SK-N-SH (cell line): ENCODE data around the gene ANK3. TPM values are rescaled to one million over a fixed set of nuclear protein-coding genes. Genes with fewer than 3 reads are reported as not detected.

Experiments
- CTCF ChIA-PET: fragments of 300-600, 350-600 bp; formaldehyde crosslinking; extraction: SDS; loops from one replicate; lab custom pipeline; 2021; lab: Yijun Ruan, JAX
- POLR2A ChIA-PET: fragments of 350-600 bp; sonication (Branson Sonifier 250); formaldehyde crosslinking; extraction: SDS; loops from one replicate; lab custom pipeline; 2020; ENCODE audit warnings: antibody characterized with exemption, inconsistent platforms; lab: Yijun Ruan, JAX
- DNase-seq: peaks from one replicate; pipeline ENCODE4 v3.0.0; 2012
- H2AFZ ChIP-seq: fragments of 200-600 bp; sonication (generic); 2 replicates; pipeline ENCODE4 v1.8.1; 2016; ENCODE audit warnings: antibody characterized with exemption, mild to moderate bottlenecking, low read depth
- H3F3A ChIP-seq: fragments of 200-600 bp; sonication (generic); replicated peaks from 2 replicates; pipeline ENCODE3; 2016; ENCODE audit warnings: antibody characterized with exemption, mild to moderate bottlenecking; ENCODE audit not compliant: insufficient read depth
- H3K27ac ChIP-seq, 2 experiments: fragments of 200-500 bp in 1 of 2; fragments of 200-600 bp in 1 of 2; sonication (Bioruptor generic) in 1 of 2; sonication (generic), shearing (Covaris generic) in 1 of 2; 2 replicates each; pipeline versions ENCODE4 v1.5.1 to v1.6.1; 2014 to 2016; ENCODE audit warnings: low read depth in 2 of 2, inconsistent platforms in 1 of 2, low read length in 1 of 2, mild to moderate bottlenecking in 1 of 2, mixed read lengths in 1 of 2
- H3K27me3 ChIP-seq: fragments of 200-600 bp; sonication (generic), shearing (Covaris generic); 2 replicates; pipeline ENCODE4 v1.6.1; 2016; ENCODE audit warnings: mixed run types; ENCODE audit not compliant: insufficient read depth
- H3K36me3 ChIP-seq, 2 experiments: fragments of 200-500 bp in 1 of 2; fragments of 200-600 bp in 1 of 2; sonication (Bioruptor generic) in 1 of 2; sonication (generic) in 1 of 2; replicated peaks in 1 of 2; 2 replicates each; pipeline versions ENCODE3 to v1.5.1; 2014 to 2016; ENCODE audit warnings: low read length in 1 of 2, mild to moderate bottlenecking in 1 of 2; ENCODE audit not compliant: insufficient read depth in 2 of 2, control insufficient read depth in 1 of 2
- H3K4me1 ChIP-seq, 2 experiments: fragments of 200-500 bp in 1 of 2; fragments of 200-600 bp in 1 of 2; sonication (Bioruptor generic) in 1 of 2; sonication (generic), shearing (Covaris generic) in 1 of 2; 2 replicates each; pipeline versions ENCODE4 v1.5.1 to v1.6.1; 2014 to 2016; ENCODE audit warnings: low read depth in 1 of 2, low read length in 1 of 2, mixed run types in 1 of 2; ENCODE audit not compliant: insufficient read depth in 2 of 2, control insufficient read depth in 1 of 2
- H3K4me2 ChIP-seq: fragments of 200-600 bp; sonication (generic), shearing (Covaris generic); 2 replicates; pipeline ENCODE4 v1.6.1; 2017; ENCODE audit warnings: mixed run types
- H3K4me3 ChIP-seq, 2 experiments: fragments of 200-500 bp in 1 of 2; fragments of 200-600 bp in 1 of 2; sonication (Bioruptor generic) in 1 of 2; sonication (generic), shearing (Covaris generic) in 1 of 2; 2 replicates each; pipeline versions ENCODE4 v1.5.1 to v1.8.1; 2014 to 2016; ENCODE audit warnings: low read depth in 2 of 2, inconsistent platforms in 1 of 2, low read length in 1 of 2, mild to moderate bottlenecking in 1 of 2, mixed read lengths in 1 of 2, moderate library complexity in 1 of 2
- H3K79me2 ChIP-seq: fragments of 200-600 bp; sonication (generic); 2 replicates; pipeline ENCODE4 v1.8.1; 2017; ENCODE audit warnings: mild to moderate bottlenecking; ENCODE audit not compliant: insufficient read depth
- H3K9ac ChIP-seq: fragments of 200-600 bp; sonication (generic); 2 replicates; pipeline ENCODE4 v1.6.1; 2017; ENCODE audit warnings: mixed run types
- H3K9me2 ChIP-seq: fragments of 200-600 bp; sonication (generic); 2 replicates; pipeline ENCODE4 v1.6.1; 2017; ENCODE audit warnings: mixed run types
- H3K9me3 ChIP-seq: fragments of 200-600 bp; sonication (generic); 2 replicates; pipeline ENCODE4 v1.6.1; 2017; ENCODE audit warnings: mixed run types, mild to moderate bottlenecking, moderate library complexity
- H4K20me1 ChIP-seq: fragments of 200-600 bp; sonication (generic); 2 replicates; pipeline ENCODE4 v1.6.1; 2017; ENCODE audit warnings: mild to moderate bottlenecking, mixed run types; ENCODE audit not compliant: insufficient read depth
- ELF1 ChIP-seq: IDR thresholded peaks from 2 replicates; pipeline ENCODE4 v1.4.0; 2012
- EP300 ChIP-seq, 2 experiments: IDR thresholded peaks; 2 replicates each; pipeline versions ENCODE4 v1.4.0 to v1.6.1; 2012; ENCODE audit warnings: borderline replicate concordance in 1 of 2, low read depth in 1 of 2, low read length in 1 of 2
- EZH2phosphoT487 ChIP-seq: fragments of 200-600 bp; sonication (generic); IDR thresholded peaks from 2 replicates; pipeline ENCODE4 v1.6.1; 2017; ENCODE audit warnings: low read depth, mixed run types, mild to moderate bottlenecking, antibody characterized with exemption, moderate library complexity, borderline replicate concordance
- FOSL2 ChIP-seq: IDR thresholded peaks from 2 replicates; pipeline ENCODE4 v1.4.0; 2012; ENCODE audit warnings: low read depth, mild to moderate bottlenecking, moderate library complexity, borderline replicate concordance
- FOXJ3 ChIP-seq: sonication (generic); formaldehyde crosslinking; IDR thresholded peaks from 2 replicates; pipeline ENCODE4 v1.5.1; 2020; ENCODE audit warnings: mild to moderate bottlenecking, missing genetic modification reagents
- GABPA ChIP-seq: IDR thresholded peaks from 2 replicates; pipeline ENCODE4 v1.4.0; 2012; ENCODE audit warnings: low read depth, mild to moderate bottlenecking
- GATA2 ChIP-seq: sonication (generic); formaldehyde crosslinking; IDR thresholded peaks from 2 replicates; pipeline ENCODE4 v1.5.0; 2020; ENCODE audit warnings: mild to moderate bottlenecking, missing genetic modification reagents
- MXI1 ChIP-seq: IDR thresholded peaks from 2 replicates; pipeline ENCODE4 v1.6.1; 2012; ENCODE audit warnings: mild to moderate bottlenecking, low read depth, low read length, improper control_type of control experiment
- NFIC ChIP-seq: IDR thresholded peaks from 2 replicates; pipeline ENCODE4 v1.4.0; 2012; ENCODE audit warnings: borderline replicate concordance
- NRF1 ChIP-seq: IDR thresholded peaks from 2 replicates; pipeline ENCODE4 v1.6.1; 2012; ENCODE audit warnings: low read depth, mild to moderate bottlenecking, low read length
- POLR2AphosphoS5 ChIP-seq: IDR thresholded peaks from 2 replicates; pipeline ENCODE4 v1.6.1; 2012; ENCODE audit warnings: low read depth, low read length
- REST ChIP-seq: IDR thresholded peaks from 2 replicates; pipeline ENCODE4 v1.6.1; 2012; ENCODE audit warnings: mild to moderate bottlenecking, low read depth, low read length, moderate library complexity
- RXRA ChIP-seq: IDR thresholded peaks from 2 replicates; pipeline ENCODE4 v1.4.0; 2012; ENCODE audit warnings: low read depth, mild to moderate bottlenecking, borderline replicate concordance
- SIN3A ChIP-seq: IDR thresholded peaks from 2 replicates; pipeline ENCODE4 v1.6.1; 2012; ENCODE audit warnings: low read depth, mild to moderate bottlenecking, low read length, moderate library complexity, borderline replicate concordance
- SMC3 ChIP-seq: IDR thresholded peaks from 2 replicates; pipeline ENCODE4 v1.6.1; 2012; ENCODE audit warnings: low read depth, low read length, improper control_type of control experiment
- TAF1 ChIP-seq: IDR thresholded peaks from 2 replicates; pipeline ENCODE4 v1.6.1; 2012; ENCODE audit warnings: low read depth, mild to moderate bottlenecking, low read length, moderate library complexity, borderline replicate concordance
- TCF12 ChIP-seq: IDR thresholded peaks from 2 replicates; pipeline ENCODE4 v1.4.0; 2012
- WGBS: methylation state at CpG from one replicate; pipeline ENCODE4 v1.1.6; 2017; ENCODE audit warnings: low lambda C conversion rate; 5-methylcytosine and 5-hydroxymethylcytosine counted together
- polyA plus RNA-seq, 3 experiments: library from polyadenylated mRNA; depleted of rRNA; stranded (reverse); fragments of >200 nt; gene quantifications; 2 replicates each; pipeline ENCODE4 v1.2.3, GENCODE V29; 2012
- TF ChIP-seq, protein P1 (sequence below): IDR thresholded peaks from 2 replicates; pipeline ENCODE4 v1.4.0; 2012; ENCODE audit warnings: low read depth, borderline replicate concordance
- TF ChIP-seq, protein P2 (sequence below): fragments of 200-600 bp; sonication (generic); IDR thresholded peaks from 2 replicates; pipeline ENCODE4 v1.6.1; 2017; ENCODE audit warnings: antibody characterized with exemption, mild to moderate bottlenecking, moderate library complexity
- TF ChIP-seq, protein P3 (sequence below): IDR thresholded peaks from 2 replicates; pipeline ENCODE4 v1.4.0; 2012; ENCODE audit warnings: low read depth

ANK3 gene
- polyA plus RNA-seq, 1 of the 3 experiments (the other 2 are of a cell fraction) = 10.0 TPM

DNA sequence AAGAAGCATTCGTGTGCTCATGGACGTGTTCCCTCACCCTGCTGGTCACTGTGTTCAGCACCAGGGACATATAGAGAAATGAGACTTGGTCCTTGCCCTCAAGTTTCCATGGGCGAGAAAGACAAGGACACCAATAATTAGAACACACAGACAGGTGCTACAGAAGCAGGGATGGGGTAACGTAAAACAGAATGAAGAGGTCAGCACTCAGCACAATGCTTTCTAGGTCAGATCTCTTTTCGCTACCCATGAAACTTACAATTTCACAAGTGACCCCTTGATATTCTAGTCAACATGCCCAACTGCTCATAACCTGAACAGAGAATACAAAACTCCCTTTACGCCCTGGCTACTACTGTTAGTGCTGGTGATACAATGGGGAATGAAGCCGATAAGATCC, 6.0 kb upstream of the ANK3 start:
- no peak for DNase-seq
- Histone ChIP-seq H3K4me3 (no peak overlapping the region), H3K36me3 (no peaks in the 10 kb centered on the region), H3K27me3 (no peaks in the 10 kb centered on the region), H3K4me1 (peaks cover 9 to 22% of the 10 kb centered on the region in 2 experiments), H3K9ac (no peak overlapping the region), H3K4me2 (no peak overlapping the region), H3K9me3 (no peaks in the 10 kb centered on the region), H4K20me1 (no peaks in the 10 kb centered on the region), H3K9me2 (no peaks in the 10 kb centered on the region), H2AFZ (peak overlapping the region; percentile 90; the same call in 1 of the 2 replicates), H3K79me2 (no peaks in the 10 kb centered on the region), H3F3A (peaks cover 20% of the 10 kb centered on the region), H3K27ac (0 out of 4 replicates have a peak overlapping the region, but pooled peaks of 1 of the 2 experiments have one; percentile 53)
- TF ChIP-seq MXI1 (no peak), NFIC (no peak), FOXJ3 (CRISPR knock-in tag) (no peak), TAF1 (no peak), REST (no peak), POLR2AphosphoS5 (no peak), EP300 (IDR thresholded peaks at IDR 0.05; ENCODE audit: borderline replicate concordance in 1 of 2, low read depth in 1 of 2, low read length in 1 of 2) (no peak), GATA2 (CRISPR knock-in tag) (no peak), NRF1 (no peak), ELF1 (no peak), SIN3A (no peak), RXRA (no peak), TCF12 (no peak), SMC3 (no peak), GABPA (no peak), FOSL2 (no peak), EZH2phosphoT487 (no peak)
- TF ChIP-seq, protein P1, sequence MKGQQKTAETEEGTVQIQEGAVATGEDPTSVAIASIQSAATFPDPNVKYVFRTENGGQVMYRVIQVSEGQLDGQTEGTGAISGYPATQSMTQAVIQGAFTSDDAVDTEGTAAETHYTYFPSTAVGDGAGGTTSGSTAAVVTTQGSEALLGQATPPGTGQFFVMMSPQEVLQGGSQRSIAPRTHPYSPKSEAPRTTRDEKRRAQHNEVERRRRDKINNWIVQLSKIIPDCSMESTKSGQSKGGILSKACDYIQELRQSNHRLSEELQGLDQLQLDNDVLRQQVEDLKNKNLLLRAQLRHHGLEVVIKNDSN = no peak
- TF ChIP-seq, protein P2, sequence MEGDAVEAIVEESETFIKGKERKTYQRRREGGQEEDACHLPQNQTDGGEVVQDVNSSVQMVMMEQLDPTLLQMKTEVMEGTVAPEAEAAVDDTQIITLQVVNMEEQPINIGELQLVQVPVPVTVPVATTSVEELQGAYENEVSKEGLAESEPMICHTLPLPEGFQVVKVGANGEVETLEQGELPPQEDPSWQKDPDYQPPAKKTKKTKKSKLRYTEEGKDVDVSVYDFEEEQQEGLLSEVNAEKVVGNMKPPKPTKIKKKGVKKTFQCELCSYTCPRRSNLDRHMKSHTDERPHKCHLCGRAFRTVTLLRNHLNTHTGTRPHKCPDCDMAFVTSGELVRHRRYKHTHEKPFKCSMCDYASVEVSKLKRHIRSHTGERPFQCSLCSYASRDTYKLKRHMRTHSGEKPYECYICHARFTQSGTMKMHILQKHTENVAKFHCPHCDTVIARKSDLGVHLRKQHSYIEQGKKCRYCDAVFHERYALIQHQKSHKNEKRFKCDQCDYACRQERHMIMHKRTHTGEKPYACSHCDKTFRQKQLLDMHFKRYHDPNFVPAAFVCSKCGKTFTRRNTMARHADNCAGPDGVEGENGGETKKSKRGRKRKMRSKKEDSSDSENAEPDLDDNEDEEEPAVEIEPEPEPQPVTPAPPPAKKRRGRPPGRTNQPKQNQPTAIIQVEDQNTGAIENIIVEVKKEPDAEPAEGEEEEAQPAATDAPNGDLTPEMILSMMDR = no peak
- TF ChIP-seq, protein P3, sequence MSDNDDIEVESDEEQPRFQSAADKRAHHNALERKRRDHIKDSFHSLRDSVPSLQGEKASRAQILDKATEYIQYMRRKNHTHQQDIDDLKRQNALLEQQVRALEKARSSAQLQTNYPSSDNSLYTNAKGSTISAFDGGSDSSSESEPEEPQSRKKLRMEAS = no peak
- WGBS = 94% methylated on average over 7 of the region's 7 CpGs
- POLR2A ChIA-PET = no interaction called here
- CTCF ChIA-PET = no interaction called here
